NCI-H526 (cell line): ENCODE measurements around the gene TRAF7.
"Not testable (repeated sequence)": the region's sequence is repeated elsewhere in the genome, so short reads cannot be mapped to it uniquely, and the experiment has no call there.

ENCODE experiments used
- DNase-seq, 2 experiments: peaks; one replicate each; lab custom pipeline; 2025; lab: John Stamatoyannopoulos, UW

Gene TRAF7

GRCh38 chr16:2199621-2200139 lies 44.1 kb downstream of the TRAF7 start:
- DNase-seq: no peak

DNA sequence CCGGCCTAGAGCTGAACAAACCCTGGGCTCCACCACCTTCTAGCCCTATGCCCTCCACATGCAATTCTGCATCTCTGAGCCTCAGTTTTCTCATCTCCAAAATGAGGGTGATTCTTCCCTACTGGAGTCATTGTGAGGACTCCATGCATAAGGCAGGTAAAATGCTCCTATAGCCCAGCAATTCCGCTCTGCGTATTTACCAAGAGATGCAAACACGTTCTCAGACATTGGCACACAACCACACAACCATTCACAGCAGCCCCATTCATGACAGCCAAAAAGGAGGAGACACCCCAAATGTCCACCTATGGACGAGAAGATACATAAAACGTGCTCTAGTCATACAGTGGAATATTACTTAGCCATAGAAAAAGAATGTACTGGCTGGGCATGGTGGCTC lies 44.7 kb downstream of the TRAF7 start:
- no peak for DNase-seq

GRCh38 chr16:2203119-2203688 lies 47.6 kb downstream of the TRAF7 start:
- DNase-seq: not testable (repeated sequence)

DNA sequence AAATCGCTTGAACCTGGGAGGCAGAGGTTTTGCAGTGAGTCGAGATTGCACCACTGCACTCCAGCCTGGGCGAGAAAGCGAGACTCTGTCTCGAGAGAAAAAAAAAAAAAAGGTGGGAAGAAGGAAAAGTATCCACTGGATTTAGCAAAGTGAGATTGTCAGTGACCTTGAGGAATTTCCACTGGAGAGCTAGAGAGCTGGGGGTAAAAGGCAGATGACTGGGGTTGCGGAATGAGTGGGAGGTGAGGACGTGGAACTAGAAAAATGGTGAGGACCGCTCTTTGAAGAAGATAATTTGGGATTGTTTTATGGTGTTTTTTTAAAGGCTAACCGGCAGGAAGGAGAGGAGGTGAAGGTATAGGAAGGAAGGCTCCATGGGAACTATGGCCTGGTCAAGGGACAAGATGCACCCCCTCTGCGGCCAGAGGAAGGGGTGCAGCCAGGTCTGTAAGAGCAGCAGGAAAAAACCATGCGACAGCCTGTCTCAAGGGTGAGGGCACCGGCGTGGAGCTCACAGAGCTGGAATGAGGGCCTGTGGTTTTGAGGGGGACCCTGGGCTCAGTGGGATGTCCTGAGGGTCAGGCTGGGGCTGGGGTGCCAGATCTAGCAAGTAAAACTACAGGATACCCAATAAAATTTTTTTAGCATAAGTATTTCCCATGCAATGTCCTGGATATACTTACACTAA lies 49.0 kb downstream of the TRAF7 start:
- DNase-seq: no peak

- peak; percentile 38 to 84 for DNase-seq
Measured at GRCh38 chr16:2205104-2205966, 49.8 kb downstream of the TRAF7 start, which contains the start of gene MLST8. Gene MLST8, plus strand, starts transcription at chr16:2205454. Its CDS starts 632 bp downstream, at chr16:2206086.

DNA sequence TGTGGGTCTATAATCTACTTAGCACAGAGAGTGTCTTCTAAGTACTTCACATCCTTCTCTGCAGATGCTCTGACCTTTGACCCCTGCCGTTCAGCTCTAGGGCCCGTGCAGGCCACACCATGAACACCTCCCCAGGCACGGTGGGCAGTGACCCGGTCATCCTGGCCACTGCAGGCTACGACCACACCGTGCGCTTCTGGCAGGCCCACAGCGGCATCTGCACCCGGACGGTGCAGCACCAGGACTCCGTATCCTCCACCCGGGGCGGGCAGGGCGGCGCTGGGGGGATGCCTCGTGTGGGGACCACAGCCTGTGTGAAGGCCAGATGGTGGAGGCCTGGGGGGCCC lies 50.4 kb downstream of the TRAF7 start:
- no peak for DNase-seq

DNA sequence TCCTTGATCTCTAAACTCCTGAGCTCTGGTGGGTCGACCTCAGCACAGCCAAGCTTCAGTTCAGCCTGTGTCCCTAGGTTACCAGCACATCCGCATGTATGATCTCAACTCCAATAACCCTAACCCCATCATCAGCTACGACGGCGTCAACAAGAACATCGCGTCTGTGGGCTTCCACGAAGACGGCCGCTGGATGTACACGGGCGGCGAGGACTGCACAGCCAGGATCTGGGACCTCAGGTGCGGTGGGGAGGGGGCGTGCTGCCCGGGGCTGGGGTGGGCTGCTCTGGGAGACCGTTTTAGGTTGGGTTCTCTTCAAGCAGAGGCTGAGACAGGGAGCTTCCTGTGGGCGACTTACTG lies 50.8 kb downstream of the TRAF7 start:
- no peak for DNase-seq

GRCh38 chr16:2206780-2207433 lies 51.3 kb downstream of the TRAF7 start:
- no peak for DNase-seq

GRCh38 chr16:2207872-2208271 lies 52.3 kb downstream of the TRAF7 start:
- DNase-seq: no peak

DNA sequence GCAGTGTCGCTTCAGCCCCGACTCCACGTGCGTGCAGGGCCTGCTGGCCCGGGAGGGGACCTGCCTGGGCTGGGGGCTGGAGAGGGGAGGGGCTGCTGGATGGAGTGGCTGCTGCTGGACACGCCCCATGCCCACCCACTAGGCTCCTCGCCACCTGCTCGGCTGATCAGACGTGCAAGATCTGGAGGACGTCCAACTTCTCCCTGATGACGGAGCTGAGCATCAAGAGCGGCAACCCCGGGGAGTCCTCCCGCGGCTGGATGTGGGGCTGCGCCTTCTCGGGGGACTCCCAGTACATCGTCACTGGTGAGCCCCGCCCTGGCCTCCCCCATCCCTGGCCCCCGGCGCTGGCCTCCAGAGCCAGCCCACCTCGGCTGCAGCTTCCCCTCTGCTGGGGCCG lies 52.7 kb downstream of the TRAF7 start:
- DNase-seq: no peak

DNA sequence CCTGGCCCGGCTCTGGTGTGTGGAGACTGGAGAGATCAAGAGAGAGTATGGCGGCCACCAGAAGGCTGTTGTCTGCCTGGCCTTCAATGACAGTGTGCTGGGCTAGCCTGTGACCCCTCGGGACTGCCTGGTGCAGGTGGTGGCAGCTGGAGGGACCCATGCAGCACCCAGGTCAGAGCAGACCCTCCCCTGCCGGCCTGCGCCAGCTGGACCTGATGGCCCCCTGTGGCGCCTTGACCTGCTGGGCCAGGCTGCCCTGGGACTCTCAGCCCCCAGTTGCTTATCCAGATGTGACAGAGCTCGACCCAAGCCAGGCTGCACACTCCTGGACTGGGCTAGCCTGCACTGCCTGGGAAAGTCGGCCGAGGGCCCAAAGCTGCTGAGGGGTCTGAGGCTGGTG lies 53.2 kb downstream of the TRAF7 start:
- no peak for DNase-seq

- DNase-seq: no peak
Measured at GRCh38 chr16:2209258-2210008, 53.9 kb downstream of the TRAF7 start.

- no peak for DNase-seq
Measured at GRCh38 chr16:2210009-2210332, 54.4 kb downstream of the TRAF7 start.

DNA sequence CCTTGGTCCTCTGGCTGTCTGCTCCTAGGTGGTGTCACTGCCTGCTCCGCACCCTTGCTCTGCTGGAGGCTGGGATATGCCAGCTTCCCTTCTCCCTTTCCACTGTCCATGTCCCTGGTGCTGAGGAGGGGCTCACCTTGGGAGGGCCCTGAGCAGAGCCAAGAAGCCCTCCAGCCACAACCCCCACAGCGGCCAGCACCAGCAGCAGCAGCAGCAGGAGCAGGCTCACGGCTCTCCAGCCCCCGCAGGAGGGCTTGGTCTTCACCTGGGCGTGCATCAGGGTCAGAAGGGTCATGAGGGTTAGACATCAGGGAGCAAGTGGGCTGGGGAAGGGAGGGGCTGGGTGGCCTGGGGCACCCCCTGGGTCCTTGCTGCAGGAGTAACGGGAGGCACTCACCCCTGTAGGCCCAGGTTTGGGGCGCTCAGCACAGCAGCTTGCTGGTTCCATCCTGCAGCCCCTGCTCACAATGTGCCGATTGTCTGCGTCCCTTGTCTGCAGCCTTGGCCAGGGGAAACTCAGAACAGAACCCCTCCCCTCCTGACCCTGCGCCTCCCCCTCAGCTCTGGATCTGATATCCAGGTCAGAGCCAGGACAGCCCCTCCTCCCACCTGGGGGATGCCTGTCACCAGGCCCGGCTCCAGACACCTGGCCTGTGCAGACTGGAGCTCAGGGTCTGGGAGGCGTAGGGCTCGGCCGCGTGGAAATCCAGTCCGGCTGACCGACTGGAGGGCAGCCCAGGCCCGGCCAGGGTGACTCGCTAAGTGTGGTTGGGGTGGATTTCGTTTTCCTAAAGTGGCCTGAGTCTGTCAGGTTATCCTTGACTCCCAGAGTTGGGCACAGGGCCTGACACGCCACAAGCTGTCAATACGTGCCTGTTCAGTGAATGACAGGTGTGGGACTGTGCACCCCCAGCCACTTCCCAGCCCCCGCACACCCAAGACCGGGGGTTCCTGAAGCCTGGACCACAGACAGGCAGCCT lies 55.1 kb downstream of the TRAF7 start, which contains the start of gene BRICD5:
BRICD5 (minus strand) TSS at position 478 of the 980 bp plus-strand sequence; CDS start at position 448, 30 bp downstream.
- no peak for DNase-seq

GRCh38 chr16:2211923-2212347 lies 56.4 kb downstream of the TRAF7 start:
- no peak for DNase-seq

GRCh38 chr16:2212362-2213324 lies 57.1 kb downstream of the TRAF7 start:
- no peak for DNase-seq

GRCh38 chr16:2213817-2214718 lies 58.5 kb downstream of the TRAF7 start:
- no peak for DNase-seq

DNA sequence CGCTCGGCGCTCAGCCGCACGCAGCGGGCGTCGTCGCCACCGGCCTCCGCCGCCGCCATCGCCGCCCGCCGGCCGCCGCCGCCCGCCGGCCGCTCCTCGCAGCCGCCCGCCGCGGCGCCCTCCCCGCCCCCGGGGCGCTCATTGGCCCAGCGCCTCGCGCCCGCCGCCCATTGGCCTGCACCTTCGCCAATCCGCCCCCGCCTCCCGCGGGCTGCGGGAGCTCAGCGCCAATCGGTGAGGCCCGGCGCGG lies 59.1 kb downstream of the TRAF7 start, which contains the start of gene PGP:
PGP (minus strand) TSS at position 122 of the 250 bp plus-strand sequence; CDS start at position 59, 63 bp downstream.
- no peak for DNase-seq
